Measurements from ENCODE around the gene ID2.

The ID2 gene

DNA sequence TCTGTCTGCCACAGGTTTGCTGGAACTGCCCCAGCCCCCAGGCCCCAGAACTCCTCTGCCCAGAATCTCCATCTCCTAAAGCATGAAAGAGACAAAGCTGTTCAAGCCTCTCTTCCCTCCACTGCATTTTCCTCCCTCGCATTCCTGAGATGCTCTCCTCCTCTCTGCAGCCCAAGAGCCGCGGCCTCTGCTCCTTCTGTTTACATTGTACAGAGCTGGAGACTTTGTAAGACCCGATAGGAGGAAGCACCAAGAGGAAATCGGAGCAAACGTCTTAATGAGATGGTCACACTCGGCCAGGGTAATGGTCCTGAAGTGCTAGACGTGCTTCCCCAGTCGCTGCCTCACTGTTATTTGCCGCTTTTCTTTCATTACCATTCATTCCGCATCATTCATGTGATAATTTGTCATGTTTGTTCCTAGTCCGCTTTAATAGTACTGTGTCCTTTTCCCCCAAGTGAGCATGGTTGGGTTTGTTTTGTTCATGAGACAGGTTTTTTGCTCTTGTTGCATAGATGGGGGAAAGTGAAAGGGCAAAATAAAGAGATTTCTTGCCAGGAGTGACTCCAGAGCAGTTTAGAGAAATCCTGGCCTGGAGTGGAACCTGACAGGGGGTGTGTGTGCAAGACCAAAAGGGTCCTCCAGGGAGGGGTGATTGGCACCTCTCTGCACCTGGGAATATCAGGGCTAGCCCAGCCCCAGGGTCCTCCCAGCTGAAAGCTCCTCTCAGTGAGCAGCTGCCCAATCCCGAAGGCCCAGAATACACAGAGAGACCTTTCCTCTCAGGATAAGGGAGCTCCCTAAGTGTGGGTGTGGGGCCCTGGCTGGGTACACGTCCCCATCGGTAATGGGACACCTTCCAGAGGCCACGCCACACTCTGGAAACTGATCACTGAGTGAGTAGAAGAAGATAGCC is 44.9 kb upstream of the ID2 start:
- in situ Hi-C loops (cut with MboI; ENCODE audit: low sequenced_read_pairs, unreplicated experiment), result no loop called here
- DNase-seq (ENCODE audit: low spot score), result no peak
- TF ChIP-seq, protein P1, sequence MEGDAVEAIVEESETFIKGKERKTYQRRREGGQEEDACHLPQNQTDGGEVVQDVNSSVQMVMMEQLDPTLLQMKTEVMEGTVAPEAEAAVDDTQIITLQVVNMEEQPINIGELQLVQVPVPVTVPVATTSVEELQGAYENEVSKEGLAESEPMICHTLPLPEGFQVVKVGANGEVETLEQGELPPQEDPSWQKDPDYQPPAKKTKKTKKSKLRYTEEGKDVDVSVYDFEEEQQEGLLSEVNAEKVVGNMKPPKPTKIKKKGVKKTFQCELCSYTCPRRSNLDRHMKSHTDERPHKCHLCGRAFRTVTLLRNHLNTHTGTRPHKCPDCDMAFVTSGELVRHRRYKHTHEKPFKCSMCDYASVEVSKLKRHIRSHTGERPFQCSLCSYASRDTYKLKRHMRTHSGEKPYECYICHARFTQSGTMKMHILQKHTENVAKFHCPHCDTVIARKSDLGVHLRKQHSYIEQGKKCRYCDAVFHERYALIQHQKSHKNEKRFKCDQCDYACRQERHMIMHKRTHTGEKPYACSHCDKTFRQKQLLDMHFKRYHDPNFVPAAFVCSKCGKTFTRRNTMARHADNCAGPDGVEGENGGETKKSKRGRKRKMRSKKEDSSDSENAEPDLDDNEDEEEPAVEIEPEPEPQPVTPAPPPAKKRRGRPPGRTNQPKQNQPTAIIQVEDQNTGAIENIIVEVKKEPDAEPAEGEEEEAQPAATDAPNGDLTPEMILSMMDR (IDR thresholded peaks at IDR 0.05; ENCODE audit: borderline replicate concordance, control extremely low read depth, extremely low read depth, insufficient read depth, missing control alignments), result no peak

DNA sequence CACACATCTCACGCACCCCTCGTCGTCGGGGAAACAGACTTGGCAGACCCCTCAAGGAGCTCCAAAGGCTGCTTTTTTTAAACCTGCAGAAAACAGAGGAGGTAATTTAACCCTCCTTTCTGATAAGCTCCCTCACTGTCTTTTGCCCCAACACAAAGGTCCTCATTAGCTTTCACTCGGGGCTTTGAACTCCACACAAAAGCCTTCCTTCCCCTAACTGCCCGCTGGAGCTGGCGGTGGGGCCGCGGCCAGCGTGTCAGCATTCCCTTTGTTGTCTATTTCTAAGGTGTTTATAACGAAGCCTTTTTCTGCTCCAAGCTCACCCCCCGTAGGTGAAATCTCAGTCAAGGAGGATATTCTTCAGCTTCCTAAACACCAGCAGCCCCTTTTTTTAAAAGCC is 43.5 kb upstream of the ID2 start:
- no peak for DNase-seq (ENCODE audit: low spot score)
- in situ Hi-C loops (cut with MboI; ENCODE audit: low sequenced_read_pairs, unreplicated experiment), result no loop called here
- TF ChIP-seq, protein P1 (IDR thresholded peaks at IDR 0.05; ENCODE audit: borderline replicate concordance, control extremely low read depth, extremely low read depth, insufficient read depth, missing control alignments), result no peak

DNA sequence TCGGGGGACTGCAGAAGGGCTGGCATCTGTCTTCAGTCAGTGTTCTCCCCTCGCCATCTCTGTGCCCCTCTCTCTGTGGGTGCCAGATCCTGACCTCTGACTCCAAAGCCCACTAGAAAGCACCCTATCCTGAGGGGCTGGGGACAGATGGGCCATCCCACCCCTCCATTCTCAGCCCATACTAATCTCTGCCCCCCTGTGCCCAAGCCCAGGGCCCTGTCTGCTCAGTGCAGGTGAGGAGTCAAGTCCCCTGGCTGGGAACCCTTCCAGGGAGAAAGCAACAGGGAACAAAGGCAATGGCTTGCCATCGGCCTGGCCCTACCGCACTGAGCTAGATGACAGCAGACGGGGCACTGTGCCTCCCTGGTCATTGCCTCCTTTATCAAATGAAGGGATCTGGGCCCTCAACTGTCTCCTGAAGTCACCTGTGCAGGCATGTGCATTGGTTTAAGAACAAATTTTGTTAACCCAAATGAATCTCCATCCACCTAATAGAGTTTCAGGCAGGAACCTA is 42.7 kb upstream of the ID2 start:
- no peak for DNase-seq (ENCODE audit: low spot score)
- in situ Hi-C loops (cut with MboI; ENCODE audit: low sequenced_read_pairs, unreplicated experiment), result no loop called here
- TF ChIP-seq, protein P1 (IDR thresholded peaks at IDR 0.05; ENCODE audit: borderline replicate concordance, control extremely low read depth, extremely low read depth, insufficient read depth, missing control alignments), result no peak

DNA sequence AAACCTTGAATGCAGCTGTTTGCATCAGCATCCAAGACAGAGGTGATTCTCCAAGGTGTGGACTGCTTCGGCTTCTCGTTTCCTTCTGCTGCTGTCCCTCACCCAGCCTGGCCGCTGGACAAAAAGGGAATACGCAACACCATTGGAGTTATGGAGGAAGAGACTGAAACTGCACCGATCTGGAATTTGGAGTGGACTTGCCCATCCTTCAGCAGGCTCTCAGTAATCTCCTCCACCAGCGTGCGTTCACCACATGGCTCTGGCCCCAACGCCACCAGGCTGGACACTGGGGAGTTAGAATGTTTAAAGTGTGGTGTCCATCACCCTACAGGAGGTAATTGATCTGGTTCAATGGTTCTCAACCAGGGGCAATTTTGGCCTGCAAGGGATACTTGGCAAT is 41.4 kb upstream of the ID2 start:
- in situ Hi-C loops (cut with MboI; ENCODE audit: low sequenced_read_pairs, unreplicated experiment), result no loop called here
- TF ChIP-seq, protein P1 (IDR thresholded peaks at IDR 0.05; ENCODE audit: borderline replicate concordance, control extremely low read depth, extremely low read depth, insufficient read depth, missing control alignments), result no peak
- no peak for DNase-seq (ENCODE audit: low spot score)

DNA sequence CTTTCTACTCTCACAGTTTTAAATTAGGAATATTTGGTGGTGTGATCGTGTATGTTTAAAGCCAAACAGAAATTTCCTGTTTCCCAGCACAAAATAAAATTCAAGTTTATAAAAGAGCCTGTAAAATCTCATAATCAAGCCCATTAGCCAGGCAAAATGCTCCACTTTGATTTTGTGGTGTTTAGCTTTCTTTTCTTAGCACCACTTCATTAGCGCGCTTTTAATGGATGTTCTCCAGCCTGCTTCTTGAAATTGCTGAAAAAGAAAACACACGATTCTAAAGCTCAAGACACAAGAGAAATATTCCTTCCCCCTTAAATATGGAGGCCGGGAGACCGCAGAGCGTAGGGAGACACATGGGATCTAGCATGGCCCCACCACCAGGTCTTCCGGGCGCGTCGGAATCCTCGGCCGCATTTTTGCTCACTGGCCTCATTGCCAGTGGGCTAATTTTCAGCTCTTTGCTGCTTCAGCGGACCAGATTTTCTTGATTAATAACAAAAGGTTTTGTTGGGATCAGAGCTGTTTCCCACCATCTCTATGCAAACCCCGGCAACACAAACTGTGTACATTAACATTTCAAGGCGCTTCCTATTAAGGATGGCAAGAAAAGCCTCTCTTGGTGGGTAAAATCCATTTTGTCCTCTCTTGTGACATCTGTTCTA is 40.4 kb upstream of the ID2 start:
- in situ Hi-C loops (cut with MboI; ENCODE audit: low sequenced_read_pairs, unreplicated experiment), result no loop called here
- TF ChIP-seq, protein P1 (IDR thresholded peaks at IDR 0.05; ENCODE audit: borderline replicate concordance, control extremely low read depth, extremely low read depth, insufficient read depth, missing control alignments), result no peak
- DNase-seq (ENCODE audit: low spot score), result no peak

DNA sequence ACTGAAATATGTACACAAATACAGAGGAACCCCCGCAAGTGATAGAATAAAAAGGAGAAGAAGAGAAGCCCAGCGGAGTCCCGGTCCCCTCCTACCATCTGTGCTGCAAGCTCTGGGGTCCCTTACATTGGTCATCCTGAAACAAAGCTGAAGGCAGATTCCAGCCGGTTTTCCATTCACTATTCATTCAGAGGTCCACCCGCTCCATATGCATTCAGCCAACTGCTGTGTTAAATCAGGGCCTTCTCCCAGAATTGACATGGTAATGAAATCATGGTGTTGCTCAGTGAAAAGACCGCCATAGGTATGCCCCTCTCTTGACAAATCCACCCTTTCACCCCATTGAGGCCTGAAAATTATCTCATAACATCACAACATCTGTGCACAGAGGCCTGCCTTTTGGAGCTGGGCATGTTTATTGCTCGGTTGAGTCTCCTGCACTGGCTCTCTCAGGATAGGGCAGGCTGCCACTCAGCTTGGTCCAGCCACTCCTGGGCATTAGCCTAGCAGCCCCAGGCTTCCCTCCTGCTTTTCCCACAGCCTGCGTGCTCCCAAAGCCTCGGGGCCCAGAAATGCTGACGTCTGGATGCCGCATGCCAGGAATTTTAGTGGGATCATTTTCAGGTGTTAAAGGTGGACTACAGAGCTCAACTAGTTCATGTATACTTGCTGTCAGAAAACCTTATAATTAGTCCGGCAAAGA is 39.3 kb upstream of the ID2 start:
- in situ Hi-C loops (cut with MboI; ENCODE audit: low sequenced_read_pairs, unreplicated experiment), result no loop called here
- DNase-seq (ENCODE audit: low spot score), result no peak
- TF ChIP-seq, protein P1 (IDR thresholded peaks at IDR 0.05; ENCODE audit: borderline replicate concordance, control extremely low read depth, extremely low read depth, insufficient read depth, missing control alignments), result no peak

Data from GM13976 (cell line).